Measurements from ENCODE around the gene RPS26. TPM values are rescaled to one million over a fixed set of nuclear protein-coding genes. Genes with fewer than 3 reads are reported as not detected.

RPS26 gene
- total and polyA plus RNA-seq, 2 of the 13 experiments (the other 11 are each of a cell fraction or from before 2014, with no cell fraction given): 150 to 421 TPM

DNA sequence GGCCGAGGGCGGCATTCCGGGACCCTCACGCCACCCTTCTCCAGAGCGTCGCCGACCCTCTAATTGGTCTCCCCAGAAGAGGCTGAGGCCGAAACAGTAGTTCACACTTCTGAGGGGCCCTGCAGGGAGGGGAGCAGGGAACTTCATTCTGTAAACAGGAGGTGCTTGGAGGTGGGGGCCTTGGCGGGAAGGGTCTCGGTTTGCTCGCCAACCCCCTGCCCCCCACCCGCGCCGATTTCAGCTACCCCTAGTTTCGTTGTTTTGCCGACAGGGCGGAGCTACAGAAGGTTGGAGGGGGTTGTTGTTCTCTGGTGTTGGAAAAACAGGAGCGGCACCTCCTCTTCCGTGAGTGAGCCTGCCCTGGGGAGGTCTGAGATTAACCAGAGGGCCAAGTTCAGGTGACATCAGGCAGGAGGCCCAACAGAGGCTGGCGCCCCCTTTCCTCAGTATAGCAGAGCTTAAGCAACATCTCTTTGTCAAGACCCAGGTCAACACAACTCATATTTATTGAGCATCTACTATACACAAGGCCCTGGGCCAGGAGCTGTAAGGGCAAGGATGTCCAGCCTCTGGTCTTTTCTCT, 38.9 kb downstream of the RPS26 start (continued):
- TF ChIP-seq HNRNPK (IDR thresholded peaks at IDR 0.05; ENCODE audit: low read depth, low read length, poor library complexity, severe bottlenecking) (no peak), TSC22D2 (CRISPR knock-in tag; IDR thresholded peaks at IDR 0.05; ENCODE audit: borderline replicate concordance) (no peak), SP2 (CRISPR knock-in tag; IDR thresholded peaks at IDR 0.05) (no peak), ASH2L (IDR thresholded peaks at IDR 0.05; ENCODE audit: insufficient read length, low read depth, low read length) (peak; percentile 13), MBNL3 (CRISPR knock-in tag; conservative IDR thresholded peaks at IDR 0.05) (no peak), KDM1A (CRISPR knock-in tag; IDR thresholded peaks at IDR 0.05) (no peak), RBAK (CRISPR knock-in tag; IDR thresholded peaks at IDR 0.05) (no peak), MATR3 (CRISPR knock-in tag; IDR thresholded peaks at IDR 0.05) (no peak), FOXK2 (IDR thresholded peaks at IDR 0.05) (peak; percentile 77), TBX3 (IDR thresholded peaks at IDR 0.05; ENCODE audit: borderline replicate concordance) (no peak), ZC3H13 (CRISPR knock-in tag; IDR thresholded peaks at IDR 0.05) (peak; percentile 72; the same call in 1 of the 2 replicates), EP300 (IDR thresholded peaks at IDR 0.05; ENCODE audit: low read depth in 2 of 2, low read length in 2 of 2) (peak in 1 of 2 experiments; percentile 79; a peak in 1 of 4 replicates), EP300 (CRISPR knock-in tag; IDR thresholded peaks at IDR 0.05; ENCODE audit: borderline replicate concordance) (no peak; the same call in 1 of the 2 replicates), MAF1 (CRISPR knock-in tag; IDR thresholded peaks at IDR 0.05; ENCODE audit: borderline replicate concordance) (no peak)
- TF ChIP-seq, protein P1, sequence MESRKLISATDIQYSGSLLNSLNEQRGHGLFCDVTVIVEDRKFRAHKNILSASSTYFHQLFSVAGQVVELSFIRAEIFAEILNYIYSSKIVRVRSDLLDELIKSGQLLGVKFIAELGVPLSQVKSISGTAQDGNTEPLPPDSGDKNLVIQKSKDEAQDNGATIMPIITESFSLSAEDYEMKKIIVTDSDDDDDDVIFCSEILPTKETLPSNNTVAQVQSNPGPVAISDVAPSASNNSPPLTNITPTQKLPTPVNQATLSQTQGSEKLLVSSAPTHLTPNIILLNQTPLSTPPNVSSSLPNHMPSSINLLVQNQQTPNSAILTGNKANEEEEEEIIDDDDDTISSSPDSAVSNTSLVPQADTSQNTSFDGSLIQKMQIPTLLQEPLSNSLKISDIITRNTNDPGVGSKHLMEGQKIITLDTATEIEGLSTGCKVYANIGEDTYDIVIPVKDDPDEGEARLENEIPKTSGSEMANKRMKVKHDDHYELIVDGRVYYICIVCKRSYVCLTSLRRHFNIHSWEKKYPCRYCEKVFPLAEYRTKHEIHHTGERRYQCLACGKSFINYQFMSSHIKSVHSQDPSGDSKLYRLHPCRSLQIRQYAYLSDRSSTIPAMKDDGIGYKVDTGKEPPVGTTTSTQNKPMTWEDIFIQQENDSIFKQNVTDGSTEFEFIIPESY (CRISPR knock-in tag; IDR thresholded peaks at IDR 0.05): no peak
- TF ChIP-seq, protein P2, sequence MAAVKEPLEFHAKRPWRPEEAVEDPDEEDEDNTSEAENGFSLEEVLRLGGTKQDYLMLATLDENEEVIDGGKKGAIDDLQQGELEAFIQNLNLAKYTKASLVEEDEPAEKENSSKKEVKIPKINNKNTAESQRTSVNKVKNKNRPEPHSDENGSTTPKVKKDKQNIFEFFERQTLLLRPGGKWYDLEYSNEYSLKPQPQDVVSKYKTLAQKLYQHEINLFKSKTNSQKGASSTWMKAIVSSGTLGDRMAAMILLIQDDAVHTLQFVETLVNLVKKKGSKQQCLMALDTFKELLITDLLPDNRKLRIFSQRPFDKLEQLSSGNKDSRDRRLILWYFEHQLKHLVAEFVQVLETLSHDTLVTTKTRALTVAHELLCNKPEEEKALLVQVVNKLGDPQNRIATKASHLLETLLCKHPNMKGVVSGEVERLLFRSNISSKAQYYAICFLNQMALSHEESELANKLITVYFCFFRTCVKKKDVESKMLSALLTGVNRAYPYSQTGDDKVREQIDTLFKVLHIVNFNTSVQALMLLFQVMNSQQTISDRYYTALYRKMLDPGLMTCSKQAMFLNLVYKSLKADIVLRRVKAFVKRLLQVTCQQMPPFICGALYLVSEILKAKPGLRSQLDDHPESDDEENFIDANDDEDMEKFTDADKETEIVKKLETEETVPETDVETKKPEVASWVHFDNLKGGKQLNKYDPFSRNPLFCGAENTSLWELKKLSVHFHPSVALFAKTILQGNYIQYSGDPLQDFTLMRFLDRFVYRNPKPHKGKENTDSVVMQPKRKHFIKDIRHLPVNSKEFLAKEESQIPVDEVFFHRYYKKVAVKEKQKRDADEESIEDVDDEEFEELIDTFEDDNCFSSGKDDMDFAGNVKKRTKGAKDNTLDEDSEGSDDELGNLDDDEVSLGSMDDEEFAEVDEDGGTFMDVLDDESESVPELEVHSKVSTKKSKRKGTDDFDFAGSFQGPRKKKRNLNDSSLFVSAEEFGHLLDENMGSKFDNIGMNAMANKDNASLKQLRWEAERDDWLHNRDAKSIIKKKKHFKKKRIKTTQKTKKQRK (IDR thresholded peaks at IDR 0.05; ENCODE audit: low read length): no peak
- TF ChIP-seq, protein P3, sequence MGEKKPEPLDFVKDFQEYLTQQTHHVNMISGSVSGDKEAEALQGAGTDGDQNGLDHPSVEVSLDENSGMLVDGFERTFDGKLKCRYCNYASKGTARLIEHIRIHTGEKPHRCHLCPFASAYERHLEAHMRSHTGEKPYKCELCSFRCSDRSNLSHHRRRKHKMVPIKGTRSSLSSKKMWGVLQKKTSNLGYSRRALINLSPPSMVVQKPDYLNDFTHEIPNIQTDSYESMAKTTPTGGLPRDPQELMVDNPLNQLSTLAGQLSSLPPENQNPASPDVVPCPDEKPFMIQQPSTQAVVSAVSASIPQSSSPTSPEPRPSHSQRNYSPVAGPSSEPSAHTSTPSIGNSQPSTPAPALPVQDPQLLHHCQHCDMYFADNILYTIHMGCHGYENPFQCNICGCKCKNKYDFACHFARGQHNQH (CRISPR knock-in tag; IDR thresholded peaks at IDR 0.05): peak; percentile 78
- TF ChIP-seq, protein P4, sequence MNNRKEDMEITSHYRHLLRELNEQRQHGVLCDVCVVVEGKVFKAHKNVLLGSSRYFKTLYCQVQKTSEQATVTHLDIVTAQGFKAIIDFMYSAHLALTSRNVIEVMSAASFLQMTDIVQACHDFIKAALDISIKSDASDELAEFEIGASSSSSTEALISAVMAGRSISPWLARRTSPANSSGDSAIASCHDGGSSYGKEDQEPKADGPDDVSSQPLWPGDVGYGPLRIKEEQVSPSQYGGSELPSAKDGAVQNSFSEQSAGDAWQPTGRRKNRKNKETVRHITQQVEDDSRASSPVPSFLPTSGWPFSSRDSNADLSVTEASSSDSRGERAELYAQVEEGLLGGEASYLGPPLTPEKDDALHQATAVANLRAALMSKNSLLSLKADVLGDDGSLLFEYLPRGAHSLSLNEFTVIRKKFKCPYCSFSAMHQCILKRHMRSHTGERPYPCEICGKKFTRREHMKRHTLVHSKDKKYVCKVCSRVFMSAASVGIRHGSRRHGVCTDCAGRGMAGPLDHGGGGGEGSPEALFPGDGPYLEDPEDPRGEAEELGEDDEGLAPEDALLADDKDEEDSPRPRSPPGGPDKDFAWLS (CRISPR knock-in tag; IDR thresholded peaks at IDR 0.05; ENCODE audit: borderline replicate concordance): no peak
- TF ChIP-seq, protein P5, sequence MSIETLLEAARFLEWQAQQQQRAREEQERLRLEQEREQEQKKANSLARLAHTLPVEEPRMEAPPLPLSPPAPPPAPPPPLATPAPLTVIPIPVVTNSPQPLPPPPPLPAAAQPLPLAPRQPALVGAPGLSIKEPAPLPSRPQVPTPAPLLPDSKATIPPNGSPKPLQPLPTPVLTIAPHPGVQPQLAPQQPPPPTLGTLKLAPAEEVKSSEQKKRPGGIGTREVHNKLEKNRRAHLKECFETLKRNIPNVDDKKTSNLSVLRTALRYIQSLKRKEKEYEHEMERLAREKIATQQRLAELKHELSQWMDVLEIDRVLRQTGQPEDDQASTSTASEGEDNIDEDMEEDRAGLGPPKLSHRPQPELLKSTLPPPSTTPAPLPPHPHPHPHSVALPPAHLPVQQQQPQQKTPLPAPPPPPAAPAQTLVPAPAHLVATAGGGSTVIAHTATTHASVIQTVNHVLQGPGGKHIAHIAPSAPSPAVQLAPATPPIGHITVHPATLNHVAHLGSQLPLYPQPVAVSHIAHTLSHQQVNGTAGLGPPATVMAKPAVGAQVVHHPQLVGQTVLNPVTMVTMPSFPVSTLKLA (IDR thresholded peaks at IDR 0.05): no peak
